T47D (cell line): ENCODE results near the gene PKN1.
"Not testable (repeated sequence)": the region's sequence is repeated elsewhere in the genome, so short reads cannot be mapped to it uniquely, and the experiment has no call there.

Source experiments
- DNase-seq, 2 experiments: peaks; one replicate each; pipeline versions ENCODE4 v3.0.0 to v3.0.0-alpha.2; 2011 to 2012; ENCODE audit warnings: low read depth in 1 of 2, low spot score in 1 of 2
- JUND ChIP-seq: IDR thresholded peaks from 2 replicates; pipeline ENCODE4 v1.6.1; 2012; ENCODE audit warnings: low read depth
- in situ Hi-C: cut with HindIII; loops from 2 replicates; pipeline ENCODE4 v1.10.0; 2016; ENCODE audit warnings: low sequenced_read_pairs, low pct_unique_long_range_greater_than_20kb

Gene PKN1

DNA sequence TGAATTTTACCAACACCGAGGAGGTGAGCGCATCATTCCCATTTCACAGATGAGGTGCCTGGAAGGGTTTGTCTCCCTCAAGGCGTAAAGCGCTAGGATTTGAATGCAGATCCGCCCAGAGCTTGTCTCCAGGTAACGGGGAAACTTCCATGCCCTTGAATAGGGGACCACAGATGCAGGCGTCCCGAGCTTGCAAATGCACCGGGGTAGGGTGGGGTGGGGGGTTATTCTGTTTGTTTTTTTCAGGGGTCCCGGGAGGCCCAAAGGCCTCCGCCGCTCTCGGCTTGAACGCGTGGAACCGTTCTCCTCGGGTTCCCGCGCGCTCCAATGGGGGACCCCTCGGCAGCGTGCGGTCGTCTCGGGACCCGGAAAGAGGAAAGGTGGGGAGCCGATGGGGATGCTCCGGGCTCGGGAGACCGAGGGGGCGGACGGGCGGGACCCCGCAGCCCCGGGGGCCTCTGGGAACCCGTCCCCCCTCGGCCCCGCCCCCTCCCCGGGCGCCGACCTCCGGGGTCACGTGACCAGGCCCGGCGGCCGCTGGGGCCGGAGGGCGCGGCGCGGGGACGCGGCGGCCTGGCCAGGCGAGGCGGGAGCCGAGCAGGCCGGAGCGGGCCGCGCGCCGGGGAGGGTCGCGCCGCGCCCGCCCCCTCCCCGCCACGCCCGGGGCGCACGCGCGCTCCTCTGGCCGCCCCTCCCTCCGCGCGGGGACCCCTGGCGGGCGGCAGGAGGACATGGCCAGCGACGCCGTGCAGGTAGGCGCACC is at the start of gene PKN1:
PKN1 (plus strand) TSS at position 516 of the 763 bp plus-strand sequence; CDS start at position 732, 216 bp downstream.
- in situ Hi-C loops = no loop called here
- TF ChIP-seq JUND = no peak
- DNase-seq = peak in 1 of 2 experiments; percentile 28

DNA sequence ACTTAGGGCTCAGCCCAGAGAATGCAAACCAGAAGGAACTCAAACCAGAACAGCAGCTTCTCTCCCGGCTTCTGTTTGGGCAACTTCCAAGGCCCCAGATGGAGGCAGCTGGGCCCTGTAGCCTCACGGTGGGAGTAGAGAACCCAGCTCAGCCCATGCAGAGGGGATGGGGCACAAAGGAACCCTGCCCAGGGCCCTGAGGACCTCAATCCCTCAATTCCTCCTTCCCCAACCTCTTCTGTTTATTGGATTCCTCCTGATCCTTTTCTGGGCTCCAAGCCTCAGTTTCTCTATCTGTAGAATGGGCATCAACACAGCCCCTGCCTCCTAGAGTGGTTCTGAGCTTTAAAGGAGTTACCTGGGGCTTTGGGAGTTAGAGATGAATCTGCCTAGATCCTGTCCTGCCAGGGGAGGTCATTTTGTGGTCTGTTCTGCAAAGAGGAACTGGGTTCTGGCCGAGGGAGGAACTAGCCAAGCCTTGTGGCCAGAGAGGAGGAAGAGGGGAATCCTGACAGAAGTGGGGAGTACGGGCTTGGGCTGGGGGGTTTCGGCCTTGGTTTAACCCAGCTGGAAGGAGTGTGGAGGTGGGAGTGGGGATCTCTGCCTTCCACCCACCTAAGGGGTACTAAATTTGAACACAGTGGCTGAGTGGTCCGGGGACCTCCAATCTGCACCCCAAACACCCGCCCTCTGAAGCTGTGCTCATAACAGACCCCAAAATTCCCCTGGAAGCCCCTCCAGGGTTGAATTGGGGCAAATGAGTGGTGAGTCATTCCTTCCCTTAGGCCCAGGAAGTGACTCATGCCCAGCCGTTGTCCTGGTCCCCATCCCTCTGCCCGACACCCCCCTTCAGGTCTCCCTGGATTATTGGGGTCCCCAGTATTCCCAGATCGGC is 49.2 kb upstream of the PKN1 start:
- in situ Hi-C loops = no loop called here
- no peak for TF ChIP-seq JUND
- no peak for DNase-seq

GRCh38 chr19:14385492-14385891 is 47.6 kb upstream of the PKN1 start:
- no peak for DNase-seq
- no peak for TF ChIP-seq JUND
- in situ Hi-C loops = no loop called here

DNA sequence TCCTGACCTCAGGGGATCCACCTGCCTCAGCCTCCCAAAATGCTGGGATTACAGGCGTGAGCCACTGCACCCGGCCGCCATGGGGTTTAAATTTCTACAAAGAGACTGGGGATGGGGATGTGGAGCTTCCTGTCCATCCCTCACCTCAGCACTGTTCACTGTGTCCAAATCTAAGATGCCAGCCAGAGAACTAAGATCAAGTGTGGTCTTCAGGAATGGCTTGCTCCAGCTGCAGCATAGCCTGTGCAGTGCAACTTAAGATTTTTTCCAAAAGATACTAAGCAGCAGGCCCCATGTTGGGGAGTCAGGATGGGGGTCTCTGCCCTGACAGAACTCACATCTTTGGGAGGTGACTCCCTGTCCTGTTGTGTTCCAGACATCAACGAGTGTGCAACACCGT is 42.6 kb upstream of the PKN1 start:
- in situ Hi-C loops = no loop called here
- no peak for DNase-seq
- TF ChIP-seq JUND = no peak

- in situ Hi-C loops = no loop called here
- TF ChIP-seq JUND = no peak
- no peak for DNase-seq
These were observed 41.8 kb upstream of the PKN1 start for GRCh38 chr19:14391156-14391821.

DNA sequence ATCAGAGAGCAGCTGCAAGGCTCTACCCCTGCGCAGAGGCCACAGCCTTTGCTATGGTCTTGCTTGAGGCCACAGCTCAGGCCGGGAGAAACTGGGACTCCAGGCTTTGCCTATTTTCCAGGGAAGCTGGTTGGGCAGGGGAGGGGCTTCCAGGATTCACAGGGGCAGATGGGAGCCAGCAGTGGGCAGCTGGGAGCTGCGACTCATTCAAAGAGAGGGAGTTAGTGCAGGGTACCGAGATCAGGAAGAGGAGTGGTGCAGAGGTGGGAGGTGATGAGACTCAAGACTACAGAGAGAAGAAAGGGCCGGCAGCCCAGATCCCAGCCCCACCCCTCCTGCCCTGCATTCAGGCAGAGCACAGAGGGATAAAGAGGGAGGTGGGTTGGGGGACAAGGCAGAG is 39.8 kb upstream of the PKN1 start:
- DNase-seq = no peak
- in situ Hi-C loops = no loop called here
- TF ChIP-seq JUND = no peak

DNA sequence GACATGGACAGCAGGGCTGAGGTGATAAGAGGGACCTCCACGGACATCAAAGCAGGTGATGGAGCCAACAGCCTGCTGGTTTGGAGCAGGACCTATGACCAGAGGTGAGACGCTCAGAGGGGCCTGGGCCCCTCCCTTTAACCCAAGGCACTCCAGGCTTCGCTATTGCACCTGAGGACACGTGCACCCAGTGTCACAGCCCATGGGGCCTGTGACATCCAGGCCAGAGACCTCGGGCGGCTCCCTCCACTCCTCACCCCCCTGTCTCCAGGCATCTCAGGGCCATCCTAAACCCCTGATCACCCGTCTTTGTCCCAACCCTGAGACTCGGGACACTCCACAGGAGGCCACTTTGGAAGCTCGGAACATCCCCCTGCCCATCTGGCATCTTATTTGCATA is 38.9 kb upstream of the PKN1 start:
- no peak for DNase-seq
- in situ Hi-C loops = no loop called here
- TF ChIP-seq JUND = no peak

DNA sequence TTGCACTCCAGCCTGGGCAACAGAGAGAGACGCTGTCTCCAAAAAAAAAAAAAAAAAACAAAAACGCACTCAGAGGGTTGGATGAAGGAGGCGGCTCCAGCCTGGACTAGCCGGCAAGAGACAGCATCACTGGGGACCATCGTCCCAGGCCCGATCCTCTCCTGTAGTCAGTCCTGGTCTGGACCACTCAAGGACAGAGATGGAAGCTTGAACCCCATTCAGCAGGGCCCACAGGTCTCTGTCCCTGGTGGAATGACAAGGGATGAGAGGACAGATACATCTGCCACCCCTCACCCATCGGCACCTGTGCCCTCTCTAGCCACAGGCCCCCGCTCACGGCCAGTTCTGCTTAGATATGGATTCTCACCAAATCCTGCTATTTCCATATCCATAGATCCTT is 37.8 kb upstream of the PKN1 start:
- DNase-seq = no peak
- TF ChIP-seq JUND = no peak
- in situ Hi-C loops = no loop called here

GRCh38 chr19:14395710-14396336 is 37.3 kb upstream of the PKN1 start:
- in situ Hi-C loops = no loop called here
- TF ChIP-seq JUND = no peak
- DNase-seq = no peak

- in situ Hi-C loops = not testable (repeated sequence)
These were observed 36.4 kb upstream of the PKN1 start for GRCh38 chr19:14396730-14397129.

GRCh38 chr19:14397168-14397567 is 35.9 kb upstream of the PKN1 start:
- DNase-seq, in situ Hi-C loops: not testable (repeated sequence)

More at GRCh38 chr19:14396730-14397129, 36.4 kb upstream of the PKN1 start:
- not testable (repeated sequence) for DNase-seq

DNA sequence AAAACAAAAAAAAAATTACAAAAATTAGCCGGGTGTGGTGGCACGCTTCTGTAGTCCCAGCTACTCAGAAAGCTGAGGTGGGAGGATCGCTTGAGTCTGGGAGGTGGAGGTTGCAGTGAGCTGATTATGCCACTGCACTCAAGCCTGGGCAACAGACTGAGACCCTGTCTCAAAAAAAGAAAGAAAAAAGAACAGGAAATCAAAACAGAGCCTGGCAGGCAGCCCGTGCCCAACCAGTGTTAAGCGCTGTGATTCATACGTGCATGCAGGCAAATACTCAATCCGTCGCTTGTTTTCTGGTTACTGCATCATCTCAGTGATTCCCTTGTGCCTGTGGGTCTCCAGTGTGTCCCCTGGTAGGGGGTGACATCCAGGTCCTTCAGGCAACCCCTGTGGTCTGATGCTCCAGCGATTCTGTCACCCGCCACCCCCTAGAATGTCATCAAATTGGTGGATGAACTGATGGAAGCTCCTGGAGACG is 32.1 kb upstream of the PKN1 start:
- no peak for DNase-seq
- no peak for TF ChIP-seq JUND
- in situ Hi-C loops = no loop called here
